Cardiac muscle cell (in vitro differentiated cells and primary cell): ENCODE results near the gene EID2B. TPM values are rescaled to one million over a fixed set of nuclear protein-coding genes. Genes with fewer than 3 reads are reported as not detected.

Experiments
- DNase-seq, 2 donors: peaks; one replicate each; pipeline versions ENCODE4 v3.0.0 to v3.0.0-alpha.2; 2010 to 2017; ENCODE audit warnings: low read depth in 1 of 2, low spot score in 1 of 2
- H3K27ac ChIP-seq: fragments of 200-600 bp; sonication (generic); 2 replicates; pipeline ENCODE4 v1.5.1; 2016
- H3K27me3 ChIP-seq: fragments of 200-600 bp; sonication (generic); 2 replicates; pipeline ENCODE4 v1.6.0; 2016; ENCODE audit warnings: control low read depth
- H3K36me3 ChIP-seq: fragments of 200-600 bp; sonication (generic); 2 replicates; pipeline ENCODE4 v1.5.1; 2016; ENCODE audit warnings: control low read depth
- H3K4me1 ChIP-seq: fragments of 200-600 bp; sonication (generic); 2 replicates; pipeline ENCODE4 v1.8.1; 2017; ENCODE audit warnings: low read depth, mild to moderate bottlenecking, mixed run types
- H3K4me3 ChIP-seq: fragments of 200-600 bp; sonication (generic); 2 replicates; pipeline ENCODE4 v1.5.1; 2016; ENCODE audit warnings: mild to moderate bottlenecking
- H3K9me3 ChIP-seq: fragments of 200-600 bp; sonication (generic); 2 replicates; pipeline ENCODE4 v1.5.1; 2017; ENCODE audit warnings: low read depth, mild to moderate bottlenecking, control low read depth
- CTCF ChIP-seq: IDR thresholded peaks from 2 replicates; pipeline ENCODE4 v1.5.1; 2012; ENCODE audit warnings: low read depth, mild to moderate bottlenecking, low read length
- polyA plus RNA-seq: library from polyadenylated mRNA; unstranded; fragments of >200 nt; fragmentation: Nextera tagmentation; extraction: Ambion mirVana; gene quantifications from 2 replicates; pipeline ENCODE4 v1.2.1, GENCODE V29; 2016
- total RNA-seq: library from RNA; depleted of rRNA; stranded (reverse); fragments of >200 nt; gene quantifications from 2 replicates; pipeline ENCODE4 v1.2.3, GENCODE V29; 2016

The EID2B gene
- total and polyA plus RNA-seq, 2 experiments from 2014 or later: 8.4 to 17.5 TPM

DNA sequence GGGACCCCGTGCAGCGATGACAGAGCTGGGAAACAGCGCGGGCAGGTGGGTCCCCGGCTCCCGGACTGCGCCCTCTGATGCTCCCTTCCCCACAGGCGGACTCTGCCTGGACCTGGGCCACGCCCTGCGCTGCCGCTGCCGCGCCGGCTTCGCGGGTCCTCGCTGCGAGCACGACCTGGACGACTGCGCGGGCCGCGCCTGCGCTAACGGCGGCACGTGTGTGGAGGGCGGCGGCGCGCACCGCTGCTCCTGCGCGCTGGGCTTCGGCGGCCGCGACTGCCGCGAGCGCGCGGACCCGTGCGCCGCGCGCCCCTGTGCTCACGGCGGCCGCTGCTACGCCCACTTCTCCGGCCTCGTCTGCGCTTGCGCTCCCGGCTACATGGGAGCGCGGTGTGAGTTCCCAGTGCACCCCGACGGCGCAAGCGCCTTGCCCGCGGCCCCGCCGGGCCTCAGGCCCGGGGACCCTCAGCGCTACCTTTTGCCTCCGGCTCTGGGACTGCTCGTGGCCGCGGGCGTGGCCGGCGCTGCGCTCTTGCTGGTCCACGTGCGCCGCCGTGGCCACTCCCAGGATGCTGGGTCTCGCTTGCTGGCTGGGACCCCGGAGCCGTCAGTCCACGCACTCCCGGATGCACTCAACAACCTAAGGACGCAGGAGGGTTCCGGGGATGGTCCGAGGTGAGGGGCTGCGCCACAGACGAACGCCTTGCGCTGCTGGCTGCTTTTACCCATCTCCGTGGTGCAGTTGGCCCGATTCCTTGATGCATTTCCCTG lies 25.5 kb downstream of the EID2B start:
- peak overlapping the region; percentile 47 for H3K4me3 ChIP-seq
- no peaks in the 10 kb centered on the region for H3K36me3 ChIP-seq
- H3K4me1 ChIP-seq: no peaks in the 10 kb centered on the region
- H3K27me3 ChIP-seq: peaks cover 15% of the 10 kb centered on the region
- H3K27ac ChIP-seq: no peak overlapping the region
- DNase-seq: peak; percentile 79 to 88
- no peaks in the 10 kb centered on the region for H3K9me3 ChIP-seq
- TF ChIP-seq CTCF: no peak

DNA sequence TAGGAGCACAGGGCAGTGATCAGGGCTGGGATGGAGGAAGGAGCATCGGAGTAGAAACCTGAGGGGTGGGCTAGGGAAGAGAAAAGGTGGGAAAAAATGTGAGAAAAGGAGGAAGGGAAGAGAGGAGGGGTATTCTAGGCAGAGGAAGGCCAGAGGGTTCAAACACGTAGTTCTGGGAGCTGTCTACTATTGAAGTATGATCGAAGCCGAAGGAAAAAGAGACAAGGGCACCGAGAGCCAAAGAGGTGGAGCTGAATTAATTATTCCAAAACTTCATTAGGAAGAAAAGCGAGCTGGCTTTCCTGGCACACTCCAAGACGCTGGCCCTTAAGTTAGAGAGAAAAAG lies 26.1 kb downstream of the EID2B start:
- Histone ChIP-seq H3K4me1 (no peaks in the 10 kb centered on the region), H3K27ac (no peak overlapping the region), H3K9me3 (no peaks in the 10 kb centered on the region), H3K36me3 (no peaks in the 10 kb centered on the region), H3K27me3 (peaks cover 15% of the 10 kb centered on the region), H3K4me3 (no peak overlapping the region)
- no peak for DNase-seq
- TF ChIP-seq CTCF: no peak

DNA sequence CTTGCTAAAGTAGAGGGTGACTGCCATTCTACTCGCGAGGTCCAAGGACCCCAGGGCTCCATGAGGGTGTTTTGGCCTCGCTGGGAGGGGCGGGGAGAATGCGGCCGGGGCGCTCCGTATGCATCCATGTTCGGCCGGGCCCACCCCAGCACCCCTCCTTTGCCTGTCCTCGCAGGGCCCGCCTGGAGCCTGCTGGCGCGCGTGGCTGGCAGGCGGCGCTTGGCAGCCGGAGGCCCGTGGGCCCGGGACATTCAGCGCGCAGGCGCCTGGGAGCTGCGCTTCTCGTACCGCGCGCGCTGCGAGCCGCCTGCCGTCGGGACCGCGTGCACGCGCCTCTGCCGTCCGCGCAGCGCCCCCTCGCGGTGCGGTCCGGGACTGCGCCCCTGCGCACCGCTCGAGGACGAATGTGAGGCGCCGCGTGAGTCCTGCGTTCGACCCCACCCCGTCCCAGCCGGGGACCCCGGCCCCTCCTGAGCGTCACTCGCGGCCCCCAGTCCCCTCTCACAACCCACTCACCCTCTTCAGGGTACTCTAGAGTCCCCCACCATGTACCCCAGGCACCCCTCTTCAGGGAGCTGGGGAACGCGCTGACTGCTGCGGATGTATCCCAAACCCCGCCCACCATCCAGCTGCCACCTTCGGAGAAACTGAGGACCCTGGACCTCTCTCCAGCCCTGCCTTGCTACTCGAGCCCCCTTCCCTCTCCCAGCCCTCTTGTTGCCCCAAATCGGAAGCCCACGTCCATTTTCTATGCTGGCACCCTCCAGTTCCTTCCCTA lies 29.8 kb downstream of the EID2B start:
- TF ChIP-seq CTCF: peak; percentile 57
- H3K36me3 ChIP-seq: no peaks in the 10 kb centered on the region
- peaks cover 25% of the 10 kb centered on the region for H3K27me3 ChIP-seq
- H3K4me3 ChIP-seq: no peak overlapping the region
- no peaks in the 10 kb centered on the region for H3K4me1 ChIP-seq
- H3K27ac ChIP-seq: no peak overlapping the region
- DNase-seq: peak; percentile 82 to 85
- no peaks in the 10 kb centered on the region for H3K9me3 ChIP-seq

GRCh38 chr19:39501340-39501739 lies 31.3 kb downstream of the EID2B start:
- Histone ChIP-seq H3K27me3 (peaks cover 15% of the 10 kb centered on the region), H3K4me3 (no peak overlapping the region), H3K36me3 (no peaks in the 10 kb centered on the region), H3K4me1 (no peaks in the 10 kb centered on the region), H3K9me3 (no peaks in the 10 kb centered on the region), H3K27ac (no peak overlapping the region)
- no peak for DNase-seq
- TF ChIP-seq CTCF: no peak

DNA sequence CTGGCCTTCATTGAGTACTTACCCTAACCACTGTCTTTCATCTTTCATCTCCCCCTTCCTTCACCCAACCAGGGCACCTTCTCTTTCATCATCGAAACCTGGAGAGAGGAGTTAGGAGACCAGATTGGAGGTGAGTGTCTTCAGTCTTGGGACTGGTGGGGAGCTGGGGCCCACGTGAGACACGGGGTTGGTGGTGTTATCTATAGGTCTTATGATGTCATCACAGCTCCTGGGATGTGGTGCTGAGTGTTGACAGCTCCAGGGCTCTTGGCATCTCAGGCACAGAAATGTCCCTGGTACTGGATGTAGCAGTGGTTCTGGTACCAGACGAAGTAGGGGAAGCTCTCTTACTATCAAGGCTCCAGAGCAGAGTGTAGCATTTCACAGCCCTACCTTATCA lies 32.1 kb downstream of the EID2B start:
- no peak overlapping the region for H3K4me3 ChIP-seq
- no peak for DNase-seq
- H3K27me3 ChIP-seq: peaks cover 15% of the 10 kb centered on the region
- no peak for TF ChIP-seq CTCF
- no peaks in the 10 kb centered on the region for H3K4me1 ChIP-seq
- no peak overlapping the region for H3K27ac ChIP-seq
- no peaks in the 10 kb centered on the region for H3K36me3 ChIP-seq
- H3K9me3 ChIP-seq: no peaks in the 10 kb centered on the region
